Chondrocyte (in vitro differentiated cells): Measurements from ENCODE around the gene NR1D2. TPM values are rescaled to one million over a fixed set of nuclear protein-coding genes. Genes with fewer than 3 reads are reported as not detected.

Experiments used
- DNase-seq: peaks from one replicate; pipeline ENCODE4 v3.0.0; 2021; ENCODE audit warnings: mixed read lengths, low spot score
- H3K27ac Mint-ChIP-seq: one replicate; pipeline ENCODE4 v1.8.0; 2021; ENCODE audit warnings: mild to moderate bottlenecking, moderate library complexity, mixed read lengths; ENCODE audit not compliant: unreplicated experiment
- H3K27me3 Mint-ChIP-seq: 2 replicates; pipeline ENCODE4 v1.8.0; 2021; ENCODE audit warnings: low read depth, mixed read lengths
- H3K36me3 Mint-ChIP-seq: 2 replicates; pipeline ENCODE4 v1.8.0; 2021; ENCODE audit warnings: low read depth, mixed read lengths
- H3K4me1 Mint-ChIP-seq: 2 replicates; pipeline ENCODE4 v1.8.0; 2021; ENCODE audit warnings: low read depth, mild to moderate bottlenecking, mixed read lengths
- H3K4me3 Mint-ChIP-seq: one replicate; pipeline ENCODE4 v1.8.0; 2021; ENCODE audit warnings: mild to moderate bottlenecking, moderate library complexity, mixed read lengths; ENCODE audit not compliant: unreplicated experiment
- H3K9me3 Mint-ChIP-seq: 2 replicates; pipeline ENCODE4 v1.8.0; 2021; ENCODE audit warnings: low read depth, mixed read lengths
- total RNA-seq: library from RNA; stranded (reverse); gene quantifications from 3 replicates; pipeline ENCODE4 v1.2.1, GENCODE V29; 2021
- TF ChIP-seq, protein P1 (sequence below): fragments of 200-600 bp; sonication (generic); IDR thresholded peaks from 2 replicates; pipeline ENCODE4 v1.5.0; 2021; ENCODE audit warnings: antibody characterized with exemption, mild to moderate bottlenecking, moderate library complexity

NR1D2 gene
- total RNA-seq, 1 donor from 2014 or later, result 19.6 TPM

DNA sequence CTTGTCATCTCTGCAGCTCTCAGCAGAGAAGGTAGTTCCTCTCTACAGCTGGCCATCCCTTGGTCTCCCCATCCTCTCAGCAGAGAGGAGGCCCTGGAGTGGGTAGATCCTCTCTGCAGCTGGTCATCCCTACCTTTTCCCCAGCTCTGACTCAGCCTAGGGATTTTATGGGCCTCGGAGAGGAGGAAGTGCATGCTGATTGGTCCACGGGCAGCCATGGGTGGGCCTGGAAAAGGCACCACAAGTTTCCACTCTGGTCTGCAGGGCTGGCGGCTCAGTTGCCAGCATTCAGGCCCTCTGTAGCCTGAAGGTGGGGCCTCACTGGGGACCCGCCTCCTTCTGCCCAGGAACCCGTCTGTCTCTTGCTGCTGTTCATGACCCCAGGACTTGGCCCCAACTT, 36.9 kb downstream of the NR1D2 start:
- no peak overlapping the region for H3K4me3 Mint-ChIP-seq
- no peak overlapping the region for H3K27ac Mint-ChIP-seq
- no peak for DNase-seq
- no peaks in the 10 kb centered on the region for H3K9me3 Mint-ChIP-seq
- no peaks in the 10 kb centered on the region for H3K27me3 Mint-ChIP-seq
- peaks cover 40% of the 10 kb centered on the region for H3K4me1 Mint-ChIP-seq
- peaks cover 5% of the 10 kb centered on the region for H3K36me3 Mint-ChIP-seq
- TF ChIP-seq, protein P1, sequence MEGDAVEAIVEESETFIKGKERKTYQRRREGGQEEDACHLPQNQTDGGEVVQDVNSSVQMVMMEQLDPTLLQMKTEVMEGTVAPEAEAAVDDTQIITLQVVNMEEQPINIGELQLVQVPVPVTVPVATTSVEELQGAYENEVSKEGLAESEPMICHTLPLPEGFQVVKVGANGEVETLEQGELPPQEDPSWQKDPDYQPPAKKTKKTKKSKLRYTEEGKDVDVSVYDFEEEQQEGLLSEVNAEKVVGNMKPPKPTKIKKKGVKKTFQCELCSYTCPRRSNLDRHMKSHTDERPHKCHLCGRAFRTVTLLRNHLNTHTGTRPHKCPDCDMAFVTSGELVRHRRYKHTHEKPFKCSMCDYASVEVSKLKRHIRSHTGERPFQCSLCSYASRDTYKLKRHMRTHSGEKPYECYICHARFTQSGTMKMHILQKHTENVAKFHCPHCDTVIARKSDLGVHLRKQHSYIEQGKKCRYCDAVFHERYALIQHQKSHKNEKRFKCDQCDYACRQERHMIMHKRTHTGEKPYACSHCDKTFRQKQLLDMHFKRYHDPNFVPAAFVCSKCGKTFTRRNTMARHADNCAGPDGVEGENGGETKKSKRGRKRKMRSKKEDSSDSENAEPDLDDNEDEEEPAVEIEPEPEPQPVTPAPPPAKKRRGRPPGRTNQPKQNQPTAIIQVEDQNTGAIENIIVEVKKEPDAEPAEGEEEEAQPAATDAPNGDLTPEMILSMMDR, result no peak

DNA sequence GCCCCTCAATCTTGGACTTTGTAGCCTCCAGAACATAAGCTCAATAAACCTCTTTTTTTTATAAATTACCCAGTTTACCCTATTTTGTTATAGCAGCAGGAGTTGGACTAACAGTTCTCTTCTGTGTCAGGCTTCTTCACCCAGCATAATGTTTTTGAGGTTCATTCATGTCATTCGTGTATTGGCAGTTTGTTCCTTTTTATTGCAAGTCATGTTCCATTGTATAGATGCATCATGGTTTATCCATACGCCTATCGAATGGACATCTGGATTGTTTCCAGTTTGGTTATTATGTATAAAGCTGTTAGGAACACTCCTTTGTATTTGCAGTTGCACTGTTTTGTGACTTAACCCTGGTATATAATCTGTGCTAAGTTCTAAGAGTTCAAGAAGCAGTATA, 39.8 kb downstream of the NR1D2 start:
- no peak overlapping the region for H3K27ac Mint-ChIP-seq
- H3K9me3 Mint-ChIP-seq, result no peaks in the 10 kb centered on the region
- no peak overlapping the region for H3K4me3 Mint-ChIP-seq
- H3K27me3 Mint-ChIP-seq, result no peaks in the 10 kb centered on the region
- H3K4me1 Mint-ChIP-seq, result peaks cover 27% of the 10 kb centered on the region
- TF ChIP-seq, protein P1, result no peak
- no peak for DNase-seq
- no peaks in the 10 kb centered on the region for H3K36me3 Mint-ChIP-seq

DNA sequence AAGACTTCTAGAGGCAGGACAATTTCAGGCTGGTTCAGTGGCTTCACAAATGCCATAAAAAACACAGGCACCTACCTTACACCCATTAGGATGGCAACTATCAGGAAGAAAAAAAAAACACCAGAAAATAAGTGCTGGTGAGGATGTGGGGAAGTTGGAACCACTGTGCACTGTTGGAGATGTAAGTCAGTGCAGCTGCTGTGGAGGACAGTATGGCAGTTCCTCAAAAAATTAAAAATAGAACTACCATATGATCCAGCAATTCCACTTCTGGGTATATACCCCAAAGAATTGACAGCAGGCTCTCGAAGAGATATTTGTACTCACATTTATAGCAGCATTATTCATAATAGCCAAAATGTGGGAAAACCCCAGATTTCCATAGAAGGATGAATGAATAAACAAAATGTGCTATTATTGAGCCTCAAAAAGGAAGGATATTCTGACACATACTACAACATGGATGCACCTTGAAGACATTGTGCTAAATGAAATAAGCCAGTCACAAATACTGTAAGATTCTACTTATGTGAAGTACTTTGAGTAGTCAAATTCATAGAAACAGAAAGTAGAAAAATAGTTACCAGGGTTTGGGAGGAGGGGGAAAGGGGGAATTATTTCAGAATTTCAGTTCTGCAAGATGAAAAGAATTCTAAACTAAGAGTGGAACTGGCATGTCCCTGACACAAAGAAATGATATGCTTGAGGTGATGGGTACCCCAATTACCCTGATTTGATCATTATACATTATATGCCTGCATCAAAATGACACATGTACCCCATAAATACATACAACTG, 40.9 kb downstream of the NR1D2 start:
- Mint-ChIP-seq H3K27ac (no peak overlapping the region), H3K4me1 (peaks cover 19% of the 10 kb centered on the region), H3K9me3 (no peaks in the 10 kb centered on the region), H3K27me3 (no peaks in the 10 kb centered on the region), H3K36me3 (no peaks in the 10 kb centered on the region), H3K4me3 (no peak overlapping the region)
- TF ChIP-seq, protein P1, result no peak
- no peak for DNase-seq

DNA sequence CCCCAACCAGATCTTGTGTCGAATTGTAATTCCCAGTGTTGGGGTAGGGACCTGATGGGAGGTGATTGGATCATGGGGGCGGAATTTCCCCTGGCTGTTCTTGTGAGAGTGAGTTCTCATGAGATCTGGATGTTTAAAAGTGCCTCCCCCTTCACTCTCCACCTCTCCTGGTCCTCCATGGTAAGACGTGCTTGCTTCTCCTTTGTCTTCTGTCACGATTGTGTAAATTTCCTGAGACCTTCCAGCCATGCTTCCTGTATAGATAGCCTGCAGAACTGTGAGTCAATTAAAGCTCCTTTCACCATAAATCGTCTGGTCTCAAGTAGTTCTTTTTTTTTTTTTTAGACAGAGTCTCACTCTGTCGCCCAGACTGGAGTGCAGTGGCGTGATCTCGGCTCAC, 42.3 kb downstream of the NR1D2 start:
- H3K4me3 Mint-ChIP-seq, result no peak overlapping the region
- TF ChIP-seq, protein P1, result no peak
- no peak for DNase-seq
- peaks cover 22% of the 10 kb centered on the region for H3K4me1 Mint-ChIP-seq
- H3K9me3 Mint-ChIP-seq, result no peaks in the 10 kb centered on the region
- no peaks in the 10 kb centered on the region for H3K27me3 Mint-ChIP-seq
- H3K27ac Mint-ChIP-seq, result no peak overlapping the region
- no peaks in the 10 kb centered on the region for H3K36me3 Mint-ChIP-seq

DNA sequence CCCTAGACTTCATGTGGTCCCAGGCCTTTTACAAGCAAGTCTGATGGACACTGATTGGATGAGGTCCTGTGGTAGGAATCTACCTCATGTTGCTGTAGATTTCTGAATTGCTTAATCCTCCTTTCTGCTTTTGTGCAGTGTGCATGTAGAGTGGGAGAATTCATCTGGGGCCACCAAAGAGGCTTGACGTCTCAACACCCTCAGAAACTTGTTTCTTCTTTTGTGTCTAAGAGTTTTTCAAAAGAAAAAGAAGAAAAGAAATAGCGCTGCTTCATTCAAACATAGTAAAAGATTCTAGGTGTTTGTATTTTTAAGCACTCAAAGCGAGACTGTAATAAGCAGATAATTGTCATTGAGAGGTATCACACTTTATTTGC, 46.2 kb downstream of the NR1D2 start:
- Mint-ChIP-seq H3K36me3 (no peaks in the 10 kb centered on the region), H3K9me3 (no peaks in the 10 kb centered on the region), H3K27me3 (no peaks in the 10 kb centered on the region), H3K27ac (no peak overlapping the region), H3K4me1 (peaks cover 42% of the 10 kb centered on the region), H3K4me3 (no peak overlapping the region)
- TF ChIP-seq, protein P1, result no peak
- no peak for DNase-seq
